GM13977 (cell line): ENCODE data around the gene ATAD1.
"Not testable (repeated sequence)": the region's sequence is repeated elsewhere in the genome, so short reads cannot be mapped to it uniquely, and the experiment has no call there.

Experiments
- DNase-seq: peaks from one replicate; pipeline ENCODE4 v3.0.0; 2012; ENCODE audit warnings: low spot score
- CTCF ChIP-seq: IDR thresholded peaks from 2 replicates; pipeline ENCODE4 v1.5.1; 2012; ENCODE audit warnings: mild to moderate bottlenecking, control low read depth; ENCODE audit not compliant: insufficient read depth; ENCODE audit errors: extremely low read depth, missing control alignments
- in situ Hi-C: fragments of 300-500 bp; cut with MboI; formaldehyde crosslinking; loops from one replicate; pipeline ENCODE4 v1.12.0; 2022; ENCODE audit warnings: low sequenced_read_pairs, low pct_unique_long_range_greater_than_20kb, mixed read lengths, inconsistent platforms; ENCODE audit not compliant: unreplicated experiment

The ATAD1 gene

GRCh38 chr10:87841186-87841585, 23.2 kb upstream of the ATAD1 start:
- in situ Hi-C loops = no loop called here
- TF ChIP-seq CTCF = no peak
- no peak for DNase-seq

- no peak for DNase-seq
- in situ Hi-C loops = no loop called here
- TF ChIP-seq CTCF = no peak
Measured at GRCh38 chr10:87838650-87839049, 20.6 kb upstream of the ATAD1 start.

- in situ Hi-C loops = no loop called here
- TF ChIP-seq CTCF = no peak
- no peak for DNase-seq
Measured at GRCh38 chr10:87837445-87837844, 19.4 kb upstream of the ATAD1 start.

GRCh38 chr10:87836098-87836497, 18.1 kb upstream of the ATAD1 start:
- in situ Hi-C loops = no loop called here
- DNase-seq = no peak
- TF ChIP-seq CTCF = no peak

GRCh38 chr10:87829986-87830729, 12.1 kb upstream of the ATAD1 start:
- in situ Hi-C loops = no loop called here
- TF ChIP-seq CTCF = no peak
- no peak for DNase-seq

- in situ Hi-C loops = not testable (repeated sequence)
Measured at GRCh38 chr10:87829051-87829450, 11.0 kb upstream of the ATAD1 start.

GRCh38 chr10:87827681-87828080, 9.7 kb upstream of the ATAD1 start:
- in situ Hi-C loops = no loop called here
- no peak for DNase-seq
- no peak for TF ChIP-seq CTCF

More at GRCh38 chr10:87829051-87829450, 11.0 kb upstream of the ATAD1 start:
- not testable (repeated sequence) for DNase-seq
